ENCODE data around the gene SLC38A6.
"Not testable (repeated sequence)": the region's sequence is repeated elsewhere in the genome, so short reads cannot be mapped to it uniquely, and the experiment has no call there.

SLC38A6 gene

DNA sequence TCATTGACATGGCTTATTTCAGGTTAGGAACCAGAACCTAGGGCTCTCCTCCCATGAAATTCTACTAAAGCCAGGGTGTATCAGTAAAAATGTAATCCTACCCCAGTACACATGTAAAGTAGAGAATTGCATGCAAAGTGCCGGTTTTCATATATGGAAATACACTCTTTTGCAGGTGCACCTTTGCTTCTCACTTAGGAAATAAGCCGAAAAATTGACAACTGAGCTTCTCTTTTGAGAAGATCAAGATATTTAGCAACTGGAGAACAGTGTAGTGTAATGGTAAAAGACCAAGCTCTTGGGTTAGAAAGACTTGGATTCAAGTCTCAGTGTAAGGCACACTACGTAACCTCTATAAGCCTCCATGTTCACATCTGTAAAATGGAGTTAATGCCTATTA is 82.4 kb downstream of the SLC38A6 start:
- no peak for DNase-seq (ENCODE audit: low spot score)

DNA sequence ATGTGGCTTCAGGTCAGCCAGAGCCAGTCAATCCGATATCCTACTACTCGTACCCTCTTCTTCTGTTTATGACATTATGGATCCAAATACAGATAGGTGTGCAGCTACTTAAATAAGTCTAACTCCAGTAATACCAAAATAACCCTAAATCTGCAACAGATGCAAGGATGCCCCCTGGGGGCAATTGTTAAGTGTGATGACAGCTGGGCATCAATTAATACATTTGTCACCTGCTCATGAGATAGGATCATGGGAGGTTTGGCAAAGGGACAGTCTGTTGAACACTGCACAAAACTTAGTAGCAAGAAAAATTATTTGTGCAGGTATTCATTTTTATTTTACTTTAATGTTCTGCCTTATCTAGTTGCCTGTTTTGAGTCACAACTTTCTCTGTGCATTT is 83.2 kb downstream of the SLC38A6 start:
- DNase-seq (ENCODE audit: low spot score) = no peak

DNA sequence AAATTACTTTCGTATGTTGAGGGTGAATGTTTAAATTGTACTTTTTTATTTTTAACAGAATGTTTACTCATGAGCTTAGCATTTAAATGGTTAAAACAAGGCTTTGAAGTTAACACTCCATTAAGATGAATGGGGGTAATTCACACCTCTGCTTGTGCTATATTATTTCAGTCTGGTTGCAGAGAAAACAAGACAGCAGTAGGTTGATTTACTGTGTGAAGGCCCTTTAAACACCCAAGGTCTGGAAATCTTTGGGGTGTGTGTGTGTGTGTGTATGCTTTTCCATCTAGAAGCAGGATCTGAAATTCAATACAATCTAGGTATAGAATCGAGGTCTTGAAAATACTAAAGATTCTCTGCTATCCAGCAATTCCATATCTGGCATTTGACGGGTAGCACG is 83.8 kb downstream of the SLC38A6 start:
- no peak for DNase-seq (ENCODE audit: low spot score)

DNA sequence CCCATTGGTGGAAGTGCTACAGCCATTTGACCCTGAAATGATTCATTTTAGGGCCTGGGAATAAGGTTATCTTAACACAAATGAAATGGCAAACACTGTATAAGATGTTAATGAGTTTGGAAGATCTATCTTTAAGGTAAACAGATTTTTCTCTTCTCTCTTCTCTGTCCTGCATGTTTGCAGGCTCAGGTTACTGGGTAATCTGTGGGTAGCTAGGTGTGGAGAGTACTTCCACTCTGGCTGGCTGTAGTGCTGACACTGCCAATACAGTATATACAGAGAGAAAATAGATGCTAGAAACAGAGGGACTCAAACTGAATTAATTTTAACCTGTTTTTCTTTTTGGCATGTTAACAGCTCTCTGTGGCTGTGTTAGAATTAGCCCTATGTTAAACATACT is 84.6 kb downstream of the SLC38A6 start:
- no peak for DNase-seq (ENCODE audit: low spot score)

DNA sequence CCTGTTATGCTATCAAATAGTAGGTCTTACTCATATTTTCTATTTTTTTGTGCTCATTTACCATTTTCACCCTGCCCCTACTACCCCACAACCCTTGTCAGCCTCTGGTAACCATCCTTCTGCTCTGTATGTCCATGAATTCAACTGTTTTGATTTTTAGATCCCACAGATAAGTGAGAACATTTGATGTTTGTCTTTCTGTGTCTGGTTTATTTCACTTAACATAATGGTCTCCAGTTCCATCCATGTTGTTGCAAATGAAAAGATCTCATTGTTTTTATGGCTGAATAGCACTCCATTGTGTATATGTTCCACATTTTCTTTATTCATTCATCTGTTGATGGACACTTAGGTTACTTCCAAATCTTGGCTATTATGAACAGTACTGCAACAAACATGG is 91.4 kb downstream of the SLC38A6 start:
- DNase-seq (ENCODE audit: low spot score) = peak; percentile 30

DNA sequence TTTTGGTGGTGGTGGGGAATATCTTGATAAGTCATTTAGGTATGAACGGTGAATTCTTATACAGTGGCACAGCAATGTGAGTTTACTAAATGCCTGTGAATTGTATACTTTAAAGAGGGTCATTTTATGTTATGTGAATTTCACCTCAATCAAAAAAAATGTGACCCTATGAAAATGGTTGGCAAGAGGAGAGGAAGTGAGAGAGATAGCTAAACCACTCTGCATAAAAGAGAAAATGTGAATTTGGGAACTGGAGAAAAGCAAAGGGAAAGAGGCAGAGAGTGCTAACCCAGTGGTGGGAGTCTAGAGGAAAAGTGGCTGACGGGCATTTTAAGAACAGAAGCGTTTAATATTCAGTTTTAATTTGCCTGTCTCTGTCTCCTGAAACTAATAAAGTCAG is 93.8 kb downstream of the SLC38A6 start:
- DNase-seq (ENCODE audit: low spot score) = no peak

DNA sequence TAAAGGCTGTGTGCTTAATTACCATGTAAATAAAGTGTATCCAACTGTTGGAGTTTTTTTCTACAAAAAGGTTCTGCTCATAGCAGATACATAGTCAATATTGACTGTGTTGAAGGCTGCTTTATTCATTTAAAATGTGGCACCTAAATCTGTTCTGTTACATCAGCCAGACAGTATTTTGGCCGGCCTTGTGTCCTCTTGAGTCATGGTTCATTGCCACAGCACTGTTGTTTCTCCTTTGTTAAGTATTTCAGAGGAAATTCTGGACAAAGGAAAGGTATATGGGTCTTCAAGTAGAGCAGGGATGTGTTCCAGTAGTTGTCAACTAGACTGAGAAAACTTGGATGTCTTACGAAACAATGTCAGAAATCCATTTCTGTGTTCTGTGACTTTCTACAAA is 95.5 kb downstream of the SLC38A6 start:
- DNase-seq (ENCODE audit: low spot score) = no peak

DNA sequence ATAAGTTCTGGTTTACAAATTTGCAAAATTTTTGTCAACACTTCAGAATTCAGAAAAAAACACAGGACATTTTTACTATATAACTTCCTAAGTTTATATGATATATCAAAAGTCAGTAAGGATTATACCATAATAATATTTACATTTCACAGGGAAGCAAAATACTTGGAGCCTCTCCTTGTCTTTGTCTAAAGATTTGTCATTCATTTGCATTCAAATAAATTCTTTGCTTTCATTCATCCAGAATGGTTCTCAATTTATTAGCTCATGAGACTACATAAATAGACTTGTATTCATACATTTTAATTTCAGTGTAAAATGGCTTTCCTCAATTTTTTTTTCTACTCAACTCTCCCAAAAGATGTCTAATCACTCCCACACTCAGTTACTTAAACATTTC is 96.4 kb downstream of the SLC38A6 start:
- DNase-seq (ENCODE audit: low spot score) = no peak

DNA sequence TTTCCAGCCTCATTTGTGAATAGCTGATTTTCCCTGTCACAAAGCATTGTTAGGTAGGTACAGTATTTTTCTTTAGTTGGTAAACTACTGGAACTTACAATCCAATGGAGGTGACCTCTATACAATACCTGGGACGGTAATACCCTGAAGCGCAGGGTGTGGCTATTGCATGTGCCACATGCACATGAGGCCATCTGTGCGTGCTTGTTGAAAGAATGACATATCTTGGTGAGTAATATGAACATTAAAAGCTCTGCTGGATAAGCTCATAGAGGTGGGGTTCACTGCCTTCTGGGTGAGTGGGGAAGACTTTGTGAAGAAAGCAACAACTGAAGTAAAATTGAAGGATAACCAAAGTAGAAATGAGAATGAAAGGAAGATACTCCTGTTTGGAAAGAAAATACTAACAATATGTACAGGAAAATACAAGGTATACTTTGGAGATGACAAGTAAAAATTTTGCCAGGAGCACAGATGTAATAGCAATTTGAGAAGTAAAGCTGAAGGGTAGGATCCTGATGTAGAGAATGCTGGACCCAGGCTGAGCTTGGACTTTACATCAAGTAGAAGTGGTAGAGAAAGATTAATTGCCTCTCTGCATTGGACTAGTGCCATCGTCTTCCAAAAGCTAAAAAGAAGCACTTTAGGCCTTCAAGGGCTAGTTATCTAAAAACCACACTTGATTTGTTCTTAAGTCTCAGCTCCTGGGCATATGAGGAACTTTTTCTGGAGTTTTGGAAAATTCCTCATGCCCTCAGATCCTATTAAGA is 97.1 kb downstream of the SLC38A6 start:
- no peak for DNase-seq (ENCODE audit: low spot score)

DNA sequence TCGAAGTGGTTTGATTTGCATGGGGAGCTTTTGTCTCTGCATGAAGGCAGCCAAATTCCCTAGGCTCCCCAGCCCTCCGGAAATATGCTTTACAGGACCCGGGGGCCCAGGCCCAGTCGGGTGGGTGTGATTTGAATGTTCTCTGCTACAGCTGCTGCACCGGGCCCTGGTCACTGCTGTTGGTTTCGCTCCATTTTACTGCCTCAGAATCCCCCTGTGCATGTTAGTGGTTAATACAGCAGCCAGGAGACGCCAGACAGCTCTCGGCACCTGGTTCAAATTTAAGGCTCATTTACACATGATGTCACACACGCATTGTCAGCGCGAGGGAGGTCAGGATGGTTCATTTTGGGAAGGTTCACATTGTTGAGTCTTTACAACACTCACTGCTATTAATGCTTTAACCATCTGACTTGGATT is 99.6 kb downstream of the SLC38A6 start:
- no peak for DNase-seq (ENCODE audit: low spot score)

DNA sequence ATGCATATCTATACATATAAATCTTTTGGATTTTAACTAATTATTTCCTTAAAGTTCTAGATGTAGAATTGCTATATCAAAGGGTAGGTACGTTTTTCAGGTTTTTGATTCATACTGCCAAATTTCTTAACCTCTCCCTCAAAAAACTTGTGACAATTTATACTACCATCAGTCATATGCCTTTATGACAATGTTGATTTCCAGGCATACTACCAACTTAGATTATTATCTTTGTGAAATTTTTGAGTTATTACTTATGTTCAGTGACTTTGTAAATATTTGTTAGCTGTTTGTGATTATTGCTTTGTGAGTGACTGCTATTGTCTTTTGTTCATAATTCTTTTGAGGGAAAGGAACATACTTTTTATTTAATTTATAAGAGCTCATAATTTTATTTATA is 107.0 kb downstream of the SLC38A6 start:
- DNase-seq (ENCODE audit: low spot score) = no peak

DNA sequence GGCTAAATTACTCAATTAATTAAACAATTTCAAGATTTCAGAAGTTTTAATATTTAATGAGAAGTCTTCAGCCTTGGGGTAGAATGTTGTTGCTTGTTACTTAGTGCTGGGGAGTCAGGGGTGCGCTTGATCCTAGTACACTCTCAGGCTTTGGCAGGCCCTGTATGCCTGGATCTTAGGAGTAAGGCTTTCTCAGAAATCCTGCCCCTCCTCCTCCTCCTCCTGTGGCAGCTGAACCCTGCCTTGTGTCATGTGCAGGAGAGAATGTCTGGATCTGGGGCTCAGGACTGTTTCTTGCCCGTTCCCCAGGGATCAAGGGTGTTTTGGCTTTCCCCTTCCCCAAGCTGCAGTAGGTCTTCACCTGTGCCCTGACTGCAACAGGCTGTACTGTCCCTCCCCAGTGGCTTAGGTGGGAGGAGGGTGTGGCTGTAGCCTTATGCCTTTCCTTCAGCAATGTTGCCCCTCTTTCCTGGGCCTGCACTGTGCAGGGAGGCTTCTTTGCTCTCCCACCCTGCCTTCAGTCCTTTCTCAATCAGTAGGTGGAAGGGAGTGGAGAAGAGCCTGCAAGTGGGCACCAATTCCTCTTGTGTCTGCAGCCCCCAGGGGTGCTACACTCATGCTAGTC is 108.2 kb downstream of the SLC38A6 start:
- no peak for DNase-seq (ENCODE audit: low spot score)

DNA sequence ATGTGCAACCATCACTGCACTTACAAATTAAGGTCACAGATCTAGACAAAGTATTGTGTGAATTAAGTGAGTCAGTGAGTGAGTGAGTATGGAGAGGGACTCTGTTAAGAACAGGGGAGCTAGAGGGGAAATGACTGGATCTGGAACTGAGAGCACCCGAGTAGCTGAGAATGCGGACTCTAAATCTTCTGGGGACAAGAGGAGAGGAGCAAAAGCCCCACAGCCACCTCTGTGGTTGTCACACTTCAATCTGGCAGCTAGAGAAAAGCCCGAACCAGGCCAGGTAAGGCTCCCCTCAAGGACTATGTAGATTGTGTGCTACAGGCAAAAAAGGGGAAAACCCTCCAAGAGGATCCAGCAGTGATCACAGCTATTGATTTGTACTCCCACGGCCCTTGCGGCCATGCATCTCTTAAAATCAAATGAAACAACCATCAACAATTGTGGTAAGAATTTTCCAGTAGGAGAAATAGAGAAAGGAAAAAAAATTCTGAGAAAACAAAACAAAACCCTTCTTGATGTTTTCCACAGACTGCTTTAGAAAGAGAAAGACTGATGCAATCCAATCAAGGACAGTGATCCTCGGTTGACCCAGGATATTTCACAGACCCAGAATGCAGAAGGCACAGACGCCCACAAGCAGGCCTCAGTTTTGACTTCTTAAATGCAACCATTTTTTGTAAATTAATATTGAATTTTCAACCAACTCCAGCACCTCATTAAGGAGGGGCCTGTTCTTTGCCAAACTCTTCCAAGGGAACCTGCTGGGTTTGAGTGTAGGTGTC is 109.6 kb downstream of the SLC38A6 start:
- no peak for DNase-seq (ENCODE audit: low spot score)

DNA sequence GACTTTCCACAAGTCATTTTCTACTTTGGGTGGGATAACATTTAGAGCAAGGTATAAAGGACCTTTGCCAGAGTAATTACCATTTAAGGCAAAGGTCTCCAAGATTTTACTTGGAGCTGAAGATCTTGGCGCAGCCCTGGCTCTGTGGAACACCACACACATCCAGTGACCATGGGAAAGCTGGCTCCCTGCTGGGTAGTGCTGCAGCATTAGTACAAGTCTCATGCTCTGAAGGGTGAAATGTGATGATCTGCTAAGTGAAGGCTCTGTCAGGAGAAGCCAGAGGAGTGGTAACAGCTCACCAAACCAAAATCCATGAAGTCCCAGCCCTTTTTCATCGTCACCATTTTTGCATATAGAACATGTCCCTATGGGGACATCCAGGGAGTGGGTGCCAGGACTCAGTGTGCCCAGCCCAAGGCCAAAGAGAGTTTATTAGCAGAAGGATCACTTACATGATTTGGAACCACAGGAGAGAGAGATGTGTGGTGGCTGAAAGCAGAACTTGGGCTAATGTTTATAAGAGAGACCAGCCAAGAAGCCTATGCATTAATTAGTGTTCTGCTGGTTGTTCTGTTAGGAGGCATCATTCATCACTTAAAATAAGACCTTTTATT is 110.7 kb downstream of the SLC38A6 start:
- no peak for DNase-seq (ENCODE audit: low spot score)

DNA sequence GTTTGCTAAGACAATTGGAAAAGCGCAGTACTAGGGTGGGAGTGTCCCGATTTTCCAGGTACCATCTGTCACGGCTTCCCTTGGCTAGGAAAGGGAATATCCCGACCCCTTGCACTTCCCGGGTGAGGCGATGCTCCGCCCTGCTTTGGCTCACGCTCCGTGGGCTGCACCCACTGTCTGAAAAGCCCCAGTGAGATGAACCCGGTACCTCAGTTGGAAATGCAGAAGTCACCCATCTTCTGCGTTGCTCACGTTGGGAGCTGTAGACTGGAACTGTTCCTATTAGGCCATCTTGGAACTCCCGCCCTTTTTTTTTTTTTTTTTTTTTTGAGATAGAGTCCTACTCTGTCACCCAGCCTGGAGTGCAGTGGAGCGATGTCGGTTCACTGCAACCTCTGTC is 117.1 kb downstream of the SLC38A6 start:
- not testable (repeated sequence) for DNase-seq (ENCODE audit: low spot score)

DNA sequence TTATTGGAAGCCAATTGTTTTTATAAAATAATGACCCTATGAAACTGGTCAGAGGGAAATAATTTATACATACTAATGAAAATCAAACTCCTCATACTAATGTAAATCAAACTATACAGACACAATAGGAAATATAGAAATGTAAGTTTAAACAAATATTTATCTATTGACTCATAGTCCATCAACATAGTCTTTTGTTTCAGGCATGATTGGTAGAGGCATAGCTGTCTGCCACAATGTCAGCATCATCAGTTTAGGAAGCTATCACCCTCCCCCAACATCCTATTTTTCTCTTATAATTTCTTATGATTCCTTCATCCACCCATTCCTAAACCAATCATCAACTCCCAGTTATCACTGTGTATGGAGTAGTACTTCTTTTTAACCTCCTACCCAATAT is 117.7 kb downstream of the SLC38A6 start:
- DNase-seq (ENCODE audit: low spot score) = no peak

DNA sequence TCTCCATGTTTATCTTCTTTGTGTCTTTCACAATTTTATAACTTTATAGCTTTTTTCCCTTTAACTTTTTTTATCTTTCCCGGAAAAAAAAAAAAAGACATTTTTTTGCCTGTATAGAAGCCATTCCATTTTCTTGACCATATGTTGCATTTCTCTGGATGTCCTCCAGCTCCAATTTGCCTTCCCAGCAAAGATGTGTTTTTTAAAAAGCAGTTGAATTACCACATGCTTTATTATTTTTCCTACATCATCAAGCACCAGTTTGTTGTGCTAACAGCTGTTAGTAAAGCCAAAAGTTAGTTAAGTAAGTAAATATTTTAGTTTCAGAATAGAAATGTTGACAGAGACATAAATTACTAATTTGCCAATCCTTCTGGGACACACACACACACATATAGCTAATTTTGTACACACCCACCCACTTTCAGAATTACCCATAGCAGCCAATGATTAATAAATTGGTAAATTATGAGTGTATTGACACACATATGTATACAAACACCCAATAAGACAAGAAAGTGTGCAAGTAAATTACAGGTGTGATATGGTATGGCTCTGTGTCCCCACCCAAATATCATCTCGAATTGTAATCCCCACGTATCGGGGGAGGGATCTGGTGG is 118.3 kb downstream of the SLC38A6 start:
- DNase-seq (ENCODE audit: low spot score) = no peak

DNA sequence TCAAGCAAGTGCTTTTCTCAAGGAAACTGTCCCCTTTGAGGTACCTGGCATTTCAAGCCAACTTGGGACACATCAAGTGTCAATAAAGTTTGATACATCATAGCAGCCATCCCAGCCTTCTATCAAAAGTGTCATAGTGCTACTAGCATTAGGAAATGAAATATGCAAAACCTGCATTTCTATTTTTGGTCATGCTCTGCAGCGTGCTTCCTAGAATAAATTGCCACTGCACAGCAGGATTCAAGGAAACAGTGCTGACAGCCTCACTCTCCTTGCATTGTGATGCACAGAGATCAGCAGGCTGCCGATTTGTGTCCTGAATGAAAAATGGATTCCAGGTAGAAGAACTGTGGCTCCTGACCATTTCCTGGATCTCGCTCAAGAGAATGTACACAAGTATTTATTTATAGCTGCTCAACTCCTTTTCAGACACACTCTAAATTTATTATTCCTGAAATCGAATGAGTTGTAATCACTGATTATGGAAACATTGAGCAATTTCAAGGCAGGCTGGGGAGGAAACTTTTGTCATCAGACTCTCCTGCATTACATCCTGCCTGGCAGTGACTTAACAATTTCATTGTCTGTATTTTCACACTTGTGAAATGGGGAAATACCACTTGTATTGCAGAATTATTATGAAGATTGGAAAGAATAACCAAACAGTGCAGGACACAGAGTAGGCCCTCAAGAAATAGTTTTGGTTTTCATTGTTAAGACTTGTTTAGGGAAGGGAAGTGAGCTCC is 120.9 kb downstream of the SLC38A6 start:
- peak; percentile 29 for DNase-seq (ENCODE audit: low spot score)

Measured in pons (tissue), 1 donor.